ENCODE results near the gene MPIG6B. TPM values are rescaled to one million over a fixed set of nuclear protein-coding genes. Genes with fewer than 3 reads are reported as not detected.

The MPIG6B gene
- total RNA-seq, 4 donors from 2014 or later: 0.54 TPM; not detected in 3

GRCh38 chr6:31737315-31737990 is 14.3 kb downstream of the MPIG6B start:
- Histone ChIP-seq H3K9me3 (no peaks in the 10 kb centered on the region), H3K27me3 (no peaks in the 10 kb centered on the region), H3K4me3 (no peak overlapping the region), H3K36me3 (peaks cover 0 to 19% of the 10 kb centered on the region in 2 donors), H3K27ac (peak overlapping the region in 3 of 4 donors; percentile 90 to 93 (median 92)), H3K4me1 (peaks cover 3 to 67% (median 25%) of the 10 kb centered on the region in 3 donors)
- no peak for ATAC-seq
- 29 to 41% methylated on average over 1 to 7 of the region's 7 CpGs for WGBS, 2 donors (ENCODE audit: low coverage in 1 of 2)
- TF ChIP-seq EP300 (IDR thresholded peaks at IDR 0.05) (no peak), POLR2A (IDR thresholded peaks at IDR 0.05) (no peak), CTCF (IDR thresholded peaks at IDR 0.05) (no peak), POLR2AphosphoS5 (IDR thresholded peaks at IDR 0.05) (no peak)

- Histone ChIP-seq H3K9me3 (no peaks in the 10 kb centered on the region), H3K4me1 (peaks cover 3 to 58% (median 25%) of the 10 kb centered on the region in 3 donors), H3K27ac (peak overlapping the region in 3 of 4 donors; percentile 90 to 93 (median 92)), H3K4me3 (no peak overlapping the region), H3K27me3 (no peaks in the 10 kb centered on the region), H3K36me3 (peaks cover 0 to 11% of the 10 kb centered on the region in 2 donors)
- no peak for TF ChIP-seq POLR2AphosphoS5 (IDR thresholded peaks at IDR 0.05)
- TF ChIP-seq CTCF (IDR thresholded peaks at IDR 0.05): no peak
- no peak for TF ChIP-seq POLR2A (IDR thresholded peaks at IDR 0.05)
- no peak for TF ChIP-seq EP300 (IDR thresholded peaks at IDR 0.05)
- ATAC-seq: no peak
- WGBS, 2 donors (ENCODE audit: low coverage in 1 of 2): 19 to 33% methylated on average over 6 of the region's 6 CpGs
These were observed 15.1 kb downstream of the MPIG6B start for GRCh38 chr6:31737991-31738979.

GRCh38 chr6:31739639-31740396 is 16.6 kb downstream of the MPIG6B start, which contains the start of gene MSH5:
TSS of gene MSH5 (plus strand) at chr6:31740005. CDS start at chr6:31740467, 462 bp downstream.
- H3K36me3 ChIP-seq: no peaks in the 10 kb centered on the region
- no peaks in the 10 kb centered on the region for H3K27me3 ChIP-seq
- 0% methylated on average over 3 to 15 of the region's 58 CpGs for WGBS, 2 donors (ENCODE audit: low coverage in 1 of 2)
- ATAC-seq: peak; percentile 98
- peaks cover 3 to 43% (median 13%) of the 10 kb centered on the region in 3 donors for H3K4me1 ChIP-seq
- no peaks in the 10 kb centered on the region for H3K9me3 ChIP-seq
- H3K27ac ChIP-seq: peak within 1 kb of the TSS in 3 of 4 donors; percentile 62 to 90 (median 71)
- TF ChIP-seq POLR2A (IDR thresholded peaks at IDR 0.05) (peak; percentile 30 to 54), EP300 (IDR thresholded peaks at IDR 0.05) (no peak), POLR2AphosphoS5 (IDR thresholded peaks at IDR 0.05) (peak; percentile 25)
- H3K4me3 ChIP-seq: peak within 1 kb of the TSS; percentile 65 to 68

- H3K4me3 ChIP-seq: peak overlapping the region; percentile 65 to 68
- no peaks in the 10 kb centered on the region for H3K36me3 ChIP-seq
- no peak for ATAC-seq
- WGBS, 2 donors (ENCODE audit: low coverage in 1 of 2): 30 to 47% methylated on average over 2 to 11 of the region's 29 CpGs
- no peaks in the 10 kb centered on the region for H3K9me3 ChIP-seq
- H3K4me1 ChIP-seq: peaks cover 3 to 37% (median 13%) of the 10 kb centered on the region in 3 donors
- no peaks in the 10 kb centered on the region for H3K27me3 ChIP-seq
- no peak for TF ChIP-seq EP300 (IDR thresholded peaks at IDR 0.05)
- no peak for TF ChIP-seq CTCF (IDR thresholded peaks at IDR 0.05)
- TF ChIP-seq POLR2A (IDR thresholded peaks at IDR 0.05): no peak
- TF ChIP-seq POLR2AphosphoS5 (IDR thresholded peaks at IDR 0.05): no peak
- peak overlapping the region in 3 of 4 donors; percentile 62 to 90 (median 71) for H3K27ac ChIP-seq
These were observed 17.4 kb downstream of the MPIG6B start for GRCh38 chr6:31740397-31741223.

Data from gastroesophageal sphincter (tissue), 4 donors.